Neural cell (in vitro differentiated cells): ENCODE results near the gene USP49. TPM values are rescaled to one million over a fixed set of nuclear protein-coding genes. Genes with fewer than 3 reads are reported as not detected.

Experiments used
- H2AFZ ChIP-seq: fragments of 200-600, 300-800 bp; sonication (generic), shearing (Covaris generic); 2 replicates; pipeline ENCODE4 v1.6.0; 2014; ENCODE audit warnings: low read depth, mild to moderate bottlenecking, antibody characterized with exemption, low read length, moderate library complexity
- H3F3A ChIP-seq: fragments of 200-600 bp; shearing (Covaris generic); 2 replicates; pipeline ENCODE4 v1.6.1; 2016; ENCODE audit warnings: mild to moderate bottlenecking, moderate library complexity, mixed read lengths, antibody characterized with exemption, low read length; ENCODE audit not compliant: insufficient read depth, poor library complexity, severe bottlenecking
- H3K27ac ChIP-seq: fragments of 200-600, 300-800 bp; sonication (generic), shearing (Covaris generic); 2 replicates; pipeline ENCODE4 v1.5.1; 2014; ENCODE audit warnings: mild to moderate bottlenecking, low read length, moderate library complexity
- H3K27me3 ChIP-seq: fragments of 300-800, 200-600 bp; sonication (generic), shearing (Covaris generic); 2 replicates; pipeline ENCODE4 v1.6.0; 2014; ENCODE audit warnings: mild to moderate bottlenecking, low read depth, low read length, moderate library complexity; ENCODE audit not compliant: insufficient read depth
- H3K36me3 ChIP-seq: fragments of 300-800, 200-600 bp; sonication (generic), shearing (Covaris generic); 2 replicates; pipeline ENCODE4 v1.5.1; 2014; ENCODE audit warnings: mild to moderate bottlenecking, antibody characterized with exemption, low read length, moderate library complexity; ENCODE audit not compliant: insufficient read depth
- H3K4me2 ChIP-seq: fragments of 300-800, 200-600 bp; sonication (generic), shearing (Covaris generic); 2 replicates; pipeline ENCODE4 v1.6.0; 2014; ENCODE audit warnings: mild to moderate bottlenecking, low read length
- H3K4me3 ChIP-seq: fragments of 300-800, 200-600 bp; sonication (generic), shearing (Covaris generic); 2 replicates; pipeline ENCODE4 v1.5.1; 2014; ENCODE audit warnings: mild to moderate bottlenecking, low read length, moderate library complexity
- H3K79me2 ChIP-seq: fragments of 200-600 bp; shearing (Covaris generic); replicated peaks from 2 replicates; pipeline ENCODE4 v1.6.0; 2014; ENCODE audit warnings: mild to moderate bottlenecking, low read length, moderate library complexity; ENCODE audit not compliant: insufficient read depth
- H3K9ac ChIP-seq: fragments of 300-800, 200-600 bp; sonication (generic), shearing (Covaris generic); 2 replicates; pipeline ENCODE4 v1.6.1; 2016; ENCODE audit warnings: mild to moderate bottlenecking, low read length, mixed read lengths
- H3K9me2 ChIP-seq: fragments of 200-600 bp; shearing (Covaris generic); 2 replicates; pipeline ENCODE4 v1.6.1; 2016; ENCODE audit warnings: mild to moderate bottlenecking, low read length, mixed read lengths; ENCODE audit not compliant: insufficient read depth
- H3K9me3 ChIP-seq: fragments of 200-600, 300-800 bp; sonication (generic), shearing (Covaris generic); 2 replicates; pipeline ENCODE4 v1.6.1; 2016; ENCODE audit warnings: mild to moderate bottlenecking, mixed run types, low read length, moderate library complexity, mixed read lengths
- H4K20me1 ChIP-seq: fragments of 200-600 bp; shearing (Covaris generic); 2 replicates; pipeline ENCODE4 v1.6.1; 2016; ENCODE audit warnings: mild to moderate bottlenecking, mixed run types; ENCODE audit not compliant: insufficient read depth
- EP300 ChIP-seq: fragments of 450-650 bp; conservative IDR thresholded peaks from 2 replicates; pipeline ENCODE4 v1.6.1; 2014; ENCODE audit warnings: antibody characterized with exemption, mild to moderate bottlenecking, moderate library complexity; ENCODE audit not compliant: poor library complexity, severe bottlenecking
- EZH2 ChIP-seq: fragments of 200-600, 300-800 bp; shearing (Covaris generic), sonication (generic); IDR thresholded peaks from 2 replicates; pipeline ENCODE4 v1.6.1; 2014; ENCODE audit warnings: antibody characterized with exemption, low read length, borderline replicate concordance, mild to moderate bottlenecking; ENCODE audit not compliant: insufficient read depth, poor library complexity, severe bottlenecking
- MXI1 ChIP-seq: fragments of 450-650 bp; conservative IDR thresholded peaks from 2 replicates; pipeline ENCODE4 v1.6.1; 2014; ENCODE audit warnings: antibody characterized with exemption, mild to moderate bottlenecking; ENCODE audit not compliant: poor library complexity, severe bottlenecking
- POLR2AphosphoS5 ChIP-seq: IDR thresholded peaks from 2 replicates; pipeline ENCODE4 v1.6.1; 2012
- RAD21 ChIP-seq: fragments of 450-650 bp; conservative IDR thresholded peaks from 2 replicates; pipeline ENCODE4 v1.6.1; 2014; ENCODE audit warnings: antibody characterized with exemption, mild to moderate bottlenecking, moderate library complexity
- SMC3 ChIP-seq: fragments of 450-650 bp; conservative IDR thresholded peaks from 2 replicates; pipeline ENCODE4 v1.6.1; 2014; ENCODE audit warnings: antibody characterized with exemption, mild to moderate bottlenecking, moderate library complexity; ENCODE audit not compliant: poor library complexity
- TAF1 ChIP-seq: IDR thresholded peaks from 2 replicates; pipeline ENCODE4 v1.6.1; 2012; ENCODE audit warnings: low read depth
- polyA plus RNA-seq: library from polyadenylated mRNA; depleted of rRNA; stranded (reverse); fragments of >200 nt; gene quantifications from 2 replicates; pipeline ENCODE4 v1.2.3, GENCODE V29; 2014
- TF ChIP-seq, protein P1 (sequence below): fragments of 450-650 bp; IDR thresholded peaks from 2 replicates; pipeline ENCODE4 v1.5.1; 2014; ENCODE audit warnings: antibody characterized with exemption, mild to moderate bottlenecking, moderate library complexity; ENCODE audit not compliant: poor library complexity, severe bottlenecking
- TF ChIP-seq, protein P2 (sequence below): IDR thresholded peaks from 2 replicates; pipeline ENCODE4 v1.6.1; 2012; ENCODE audit warnings: borderline replicate concordance

The USP49 gene
- polyA plus RNA-seq, 1 donor from 2014 or later = 23.5 TPM

DNA sequence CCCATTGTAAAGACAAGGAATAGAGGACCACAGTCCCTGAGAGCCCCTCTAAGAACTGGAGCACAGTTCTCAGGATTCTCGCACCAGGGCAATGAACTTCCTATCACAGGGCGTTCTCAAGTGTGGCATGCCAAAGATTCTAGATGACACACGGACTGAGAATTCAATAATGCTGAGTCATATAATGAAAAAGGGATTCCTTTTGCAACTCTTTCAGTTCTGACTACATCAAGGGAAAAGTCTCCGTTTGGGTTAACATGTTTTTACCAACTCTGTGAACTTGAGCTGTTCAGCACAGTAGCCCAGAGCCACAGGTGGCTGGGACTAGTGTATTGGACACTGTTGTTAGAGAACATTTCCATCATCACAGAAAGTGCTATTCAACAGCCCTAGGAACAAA is 22.4 kb upstream of the USP49 start:
- no peaks in the 10 kb centered on the region for H3F3A ChIP-seq
- H3K27ac ChIP-seq = no peak overlapping the region
- H3K79me2 ChIP-seq = peaks cover 31% of the 10 kb centered on the region
- H3K27me3 ChIP-seq = no peaks in the 10 kb centered on the region
- no peaks in the 10 kb centered on the region for H3K9me2 ChIP-seq
- no peaks in the 10 kb centered on the region for H4K20me1 ChIP-seq
- no peak overlapping the region for H3K9ac ChIP-seq
- H3K4me3 ChIP-seq = no peak overlapping the region
- no peak overlapping the region for H2AFZ ChIP-seq
- no peak overlapping the region for H3K4me2 ChIP-seq
- no peaks in the 10 kb centered on the region for H3K36me3 ChIP-seq
- TF ChIP-seq MXI1 (no peak), RAD21 (no peak), EZH2 (no peak), SMC3 (no peak), POLR2AphosphoS5 (no peak), EP300 (no peak), TAF1 (no peak)
- TF ChIP-seq, protein P1, sequence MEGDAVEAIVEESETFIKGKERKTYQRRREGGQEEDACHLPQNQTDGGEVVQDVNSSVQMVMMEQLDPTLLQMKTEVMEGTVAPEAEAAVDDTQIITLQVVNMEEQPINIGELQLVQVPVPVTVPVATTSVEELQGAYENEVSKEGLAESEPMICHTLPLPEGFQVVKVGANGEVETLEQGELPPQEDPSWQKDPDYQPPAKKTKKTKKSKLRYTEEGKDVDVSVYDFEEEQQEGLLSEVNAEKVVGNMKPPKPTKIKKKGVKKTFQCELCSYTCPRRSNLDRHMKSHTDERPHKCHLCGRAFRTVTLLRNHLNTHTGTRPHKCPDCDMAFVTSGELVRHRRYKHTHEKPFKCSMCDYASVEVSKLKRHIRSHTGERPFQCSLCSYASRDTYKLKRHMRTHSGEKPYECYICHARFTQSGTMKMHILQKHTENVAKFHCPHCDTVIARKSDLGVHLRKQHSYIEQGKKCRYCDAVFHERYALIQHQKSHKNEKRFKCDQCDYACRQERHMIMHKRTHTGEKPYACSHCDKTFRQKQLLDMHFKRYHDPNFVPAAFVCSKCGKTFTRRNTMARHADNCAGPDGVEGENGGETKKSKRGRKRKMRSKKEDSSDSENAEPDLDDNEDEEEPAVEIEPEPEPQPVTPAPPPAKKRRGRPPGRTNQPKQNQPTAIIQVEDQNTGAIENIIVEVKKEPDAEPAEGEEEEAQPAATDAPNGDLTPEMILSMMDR = no peak
- TF ChIP-seq, protein P2, sequence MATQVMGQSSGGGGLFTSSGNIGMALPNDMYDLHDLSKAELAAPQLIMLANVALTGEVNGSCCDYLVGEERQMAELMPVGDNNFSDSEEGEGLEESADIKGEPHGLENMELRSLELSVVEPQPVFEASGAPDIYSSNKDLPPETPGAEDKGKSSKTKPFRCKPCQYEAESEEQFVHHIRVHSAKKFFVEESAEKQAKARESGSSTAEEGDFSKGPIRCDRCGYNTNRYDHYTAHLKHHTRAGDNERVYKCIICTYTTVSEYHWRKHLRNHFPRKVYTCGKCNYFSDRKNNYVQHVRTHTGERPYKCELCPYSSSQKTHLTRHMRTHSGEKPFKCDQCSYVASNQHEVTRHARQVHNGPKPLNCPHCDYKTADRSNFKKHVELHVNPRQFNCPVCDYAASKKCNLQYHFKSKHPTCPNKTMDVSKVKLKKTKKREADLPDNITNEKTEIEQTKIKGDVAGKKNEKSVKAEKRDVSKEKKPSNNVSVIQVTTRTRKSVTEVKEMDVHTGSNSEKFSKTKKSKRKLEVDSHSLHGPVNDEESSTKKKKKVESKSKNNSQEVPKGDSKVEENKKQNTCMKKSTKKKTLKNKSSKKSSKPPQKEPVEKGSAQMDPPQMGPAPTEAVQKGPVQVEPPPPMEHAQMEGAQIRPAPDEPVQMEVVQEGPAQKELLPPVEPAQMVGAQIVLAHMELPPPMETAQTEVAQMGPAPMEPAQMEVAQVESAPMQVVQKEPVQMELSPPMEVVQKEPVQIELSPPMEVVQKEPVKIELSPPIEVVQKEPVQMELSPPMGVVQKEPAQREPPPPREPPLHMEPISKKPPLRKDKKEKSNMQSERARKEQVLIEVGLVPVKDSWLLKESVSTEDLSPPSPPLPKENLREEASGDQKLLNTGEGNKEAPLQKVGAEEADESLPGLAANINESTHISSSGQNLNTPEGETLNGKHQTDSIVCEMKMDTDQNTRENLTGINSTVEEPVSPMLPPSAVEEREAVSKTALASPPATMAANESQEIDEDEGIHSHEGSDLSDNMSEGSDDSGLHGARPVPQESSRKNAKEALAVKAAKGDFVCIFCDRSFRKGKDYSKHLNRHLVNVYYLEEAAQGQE = no peak
- no peaks in the 10 kb centered on the region for H3K9me3 ChIP-seq

DNA sequence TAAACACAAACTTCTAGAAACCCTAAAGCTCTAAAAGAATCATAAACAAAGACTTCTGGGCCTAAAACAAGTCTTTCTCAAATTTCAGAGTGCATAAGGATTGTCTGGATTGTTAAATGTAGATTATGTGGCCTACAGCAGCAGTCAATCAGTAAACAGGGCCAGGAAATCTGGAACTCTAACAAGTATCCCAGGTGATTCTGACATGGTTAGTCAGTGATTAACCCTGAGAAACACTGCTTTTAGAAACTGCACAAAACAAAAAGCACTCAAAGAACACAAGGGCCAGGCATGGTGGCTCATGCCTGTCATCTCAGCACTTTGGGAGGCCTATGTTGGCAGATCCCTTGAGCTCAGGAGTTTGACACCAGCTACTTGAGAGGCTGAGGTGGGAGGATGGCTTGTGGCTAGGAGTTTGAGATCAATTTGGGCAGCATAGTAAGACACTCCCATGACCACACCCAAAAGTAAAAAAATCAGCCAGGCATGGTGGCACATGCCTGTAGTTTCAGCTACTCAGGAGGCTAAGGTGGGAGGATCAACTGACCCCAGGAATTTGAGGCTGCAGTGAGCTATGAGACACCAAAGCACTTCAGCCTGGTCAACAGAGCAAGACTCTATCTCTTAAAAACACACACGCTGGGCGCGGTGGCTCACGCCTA is 19.8 kb upstream of the USP49 start:
- H3K27ac ChIP-seq = no peak overlapping the region
- H2AFZ ChIP-seq = no peak overlapping the region
- peaks cover 14% of the 10 kb centered on the region for H3K79me2 ChIP-seq
- no peaks in the 10 kb centered on the region for H3F3A ChIP-seq
- H3K4me3 ChIP-seq = no peak overlapping the region
- no peak overlapping the region for H3K4me2 ChIP-seq
- no peaks in the 10 kb centered on the region for H3K9me3 ChIP-seq
- no peaks in the 10 kb centered on the region for H4K20me1 ChIP-seq
- H3K36me3 ChIP-seq = no peaks in the 10 kb centered on the region
- H3K9ac ChIP-seq = no peak overlapping the region
- H3K27me3 ChIP-seq = no peaks in the 10 kb centered on the region
- TF ChIP-seq TAF1 = no peak
- TF ChIP-seq, protein P1 = no peak
- TF ChIP-seq EZH2 = no peak
- TF ChIP-seq POLR2AphosphoS5 = no peak
- TF ChIP-seq, protein P2 = no peak
- no peak for TF ChIP-seq RAD21
- TF ChIP-seq EP300 = no peak
- TF ChIP-seq MXI1 = no peak
- TF ChIP-seq SMC3 = no peak
- H3K9me2 ChIP-seq = no peaks in the 10 kb centered on the region
